HEK293 (cell line): ENCODE data around the gene CHD1L.

Experiments
- TSHZ1 ChIP-seq: fragments of 450-650 bp; formaldehyde crosslinking; IDR thresholded peaks from 2 replicates; pipeline ENCODE4 v1.5.1; 2016; ENCODE audit warnings: missing biosample characterization, missing genetic modification characterization, borderline replicate concordance
- YY2 ChIP-seq: fragments of 450-650 bp; formaldehyde crosslinking; IDR thresholded peaks from 2 replicates; pipeline ENCODE4 v1.5.1; 2016; ENCODE audit warnings: missing biosample characterization, missing genetic modification characterization
- ZNF155 ChIP-seq: fragments of 450-650 bp; formaldehyde crosslinking; IDR thresholded peaks from 2 replicates; pipeline ENCODE4 v1.5.1; 2016; ENCODE audit warnings: missing biosample characterization, missing genetic modification characterization
- ZNF544 ChIP-seq: fragments of 450-650 bp; formaldehyde crosslinking; IDR thresholded peaks from 2 replicates; pipeline ENCODE4 v1.5.0; 2017; ENCODE audit warnings: missing biosample characterization, missing genetic modification characterization

CHD1L gene

GRCh38 chr1:147341246-147341645 is 98.8 kb downstream of the CHD1L start (continued):
- TF ChIP-seq TSHZ1 (tag by site-specific recombination) (no peak), ZNF155 (tag by site-specific recombination) (no peak), YY2 (tag by site-specific recombination) (no peak), ZNF544 (tag by site-specific recombination) (no peak)
